ENCODE measurements around the gene BIRC3.

The BIRC3 gene

DNA sequence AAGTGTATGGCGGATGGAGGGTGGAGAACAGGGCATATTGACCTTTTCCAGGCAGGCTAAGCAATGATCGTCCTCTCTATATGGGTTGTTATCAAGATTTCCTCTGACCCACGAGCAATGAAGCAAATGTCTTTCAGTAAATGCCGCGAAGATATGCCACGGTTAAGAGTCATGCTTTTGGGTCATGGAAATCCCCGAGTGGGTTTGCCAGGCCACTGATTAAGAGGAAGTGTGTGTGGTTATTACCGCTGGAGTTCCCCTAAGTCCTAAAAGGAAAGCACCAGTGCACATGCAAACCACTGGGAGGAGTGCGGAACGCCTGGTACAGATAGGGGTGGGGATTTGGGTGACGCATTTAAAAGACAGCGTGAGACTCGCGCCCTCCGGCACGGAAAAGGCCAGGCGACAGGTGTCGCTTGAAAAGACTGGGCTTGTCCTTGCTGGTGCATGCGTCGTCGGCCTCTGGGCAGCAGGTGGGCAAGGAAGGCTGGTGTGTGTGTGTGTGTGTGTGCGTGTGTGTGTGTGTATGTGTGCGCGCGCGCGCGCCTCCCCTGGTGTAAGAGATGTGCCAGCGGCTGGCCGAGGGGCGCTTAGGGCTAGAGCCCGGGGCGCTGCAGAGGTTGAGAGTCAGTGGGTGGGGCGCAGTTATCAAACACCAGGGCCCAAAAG, at the start of gene BIRC3:
Gene BIRC3, plus strand, starts transcription at position 386 of the 669 bp plus-strand sequence. CDS start 7,026 bp downstream, outside the sequence.
- DNase-seq = peak; percentile 98

DNA sequence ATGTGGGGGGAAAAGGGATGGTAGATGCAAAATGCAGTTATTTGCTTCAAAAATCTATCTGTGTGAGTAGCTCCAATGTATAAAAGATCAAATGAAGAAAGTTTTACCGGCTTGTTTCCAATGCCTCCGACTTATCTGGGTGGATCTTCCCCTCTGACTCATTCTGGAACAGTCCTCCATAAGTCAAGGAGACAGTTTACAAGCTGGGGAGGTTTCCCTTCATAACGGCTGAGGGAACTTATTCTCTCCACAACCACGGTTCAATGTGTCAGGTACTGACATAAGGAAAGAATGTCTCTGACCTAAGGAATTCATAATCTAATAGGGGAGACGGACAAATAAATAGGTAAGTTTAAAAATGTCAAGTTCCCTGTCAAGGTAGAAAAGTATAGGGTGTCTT, 49.7 kb upstream of the BIRC3 start:
- no peak for DNase-seq

DNA sequence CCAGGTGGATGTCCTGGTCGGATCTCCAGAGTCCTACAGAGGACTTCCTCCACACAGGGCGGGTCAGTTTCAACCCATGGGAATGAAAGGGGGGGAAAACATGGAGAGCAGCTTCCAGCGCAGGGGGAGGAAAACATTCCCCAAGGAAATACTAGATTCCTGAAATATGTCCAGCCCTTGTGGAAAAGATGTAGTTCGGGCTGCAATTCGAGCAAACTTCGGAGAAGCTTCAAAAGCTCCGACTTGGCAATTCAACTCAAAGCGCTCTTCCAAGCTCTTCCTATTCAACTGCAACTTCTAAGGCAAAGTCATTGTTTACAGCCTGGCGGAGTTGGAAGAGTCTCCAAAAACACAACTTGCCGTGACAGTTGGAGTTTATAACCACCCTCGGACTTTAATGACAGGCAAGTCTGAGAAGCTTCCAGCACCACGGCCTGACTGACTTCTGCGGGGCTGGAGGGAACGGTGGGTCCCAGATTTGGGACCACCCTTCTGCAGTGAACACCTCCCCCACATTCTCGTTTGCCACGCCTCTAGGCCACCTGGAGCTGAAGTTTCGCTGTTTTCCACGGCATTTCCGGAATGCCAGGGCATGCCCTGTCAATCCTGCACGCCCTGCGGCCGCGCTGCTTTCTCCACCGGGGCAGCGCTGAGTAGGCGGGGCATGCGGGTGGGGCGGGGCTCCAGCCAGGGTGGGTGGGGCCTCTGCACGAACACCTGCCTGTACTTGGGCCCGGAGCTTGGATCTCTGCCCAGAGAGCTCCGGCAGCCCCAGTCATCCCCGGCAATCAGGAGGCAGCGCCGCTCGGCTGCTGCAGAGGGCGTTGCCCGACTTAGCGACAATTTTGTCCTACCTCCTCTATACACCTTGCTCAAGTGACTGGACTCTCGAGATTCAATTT, 49.0 kb upstream of the BIRC3 start:
- DNase-seq = peak; percentile 71

DNA sequence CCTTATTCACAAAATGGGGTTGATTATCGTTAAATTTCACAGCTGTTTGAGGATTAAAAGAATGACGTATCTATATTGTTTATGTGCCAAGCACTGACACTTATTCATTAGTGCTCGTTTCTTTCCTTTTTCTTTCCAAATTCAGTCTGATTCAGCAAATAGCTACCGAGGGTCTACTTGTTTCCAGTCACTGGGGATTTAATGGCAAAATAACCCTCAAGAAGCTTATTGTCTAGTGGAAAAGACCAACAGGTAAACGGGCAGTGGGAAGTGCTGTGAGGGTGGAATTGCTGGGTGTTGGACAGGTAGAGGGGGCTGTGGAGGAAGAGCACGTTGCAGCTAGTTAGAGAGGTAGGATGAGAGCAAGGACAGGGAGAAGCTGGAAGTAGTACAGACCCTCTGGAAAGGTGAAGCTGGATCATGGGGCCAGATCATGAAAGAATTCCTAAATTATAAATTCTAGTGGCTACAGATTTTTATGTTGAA, 48.3 kb upstream of the BIRC3 start:
- no peak for DNase-seq

DNA sequence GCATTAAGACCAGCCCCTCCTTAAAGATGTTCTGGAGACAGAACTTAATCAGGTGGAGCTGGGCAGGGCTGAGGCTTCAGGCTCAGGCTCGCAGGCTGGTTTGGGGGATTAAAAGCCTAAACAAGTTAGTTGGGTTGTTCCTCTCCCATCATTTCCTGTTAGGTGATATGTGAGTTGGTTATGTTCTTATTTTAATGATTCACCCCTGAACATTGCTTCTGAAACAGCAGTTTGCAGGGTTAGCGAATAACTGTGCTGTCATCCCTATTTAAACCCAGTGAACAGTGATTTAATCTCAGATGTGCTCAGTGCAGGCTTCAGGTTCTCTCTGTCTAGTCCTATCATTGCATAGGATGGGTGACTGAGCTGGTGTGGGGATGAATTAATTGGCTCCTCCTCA, 47.4 kb upstream of the BIRC3 start:
- DNase-seq = peak; percentile 3

DNA sequence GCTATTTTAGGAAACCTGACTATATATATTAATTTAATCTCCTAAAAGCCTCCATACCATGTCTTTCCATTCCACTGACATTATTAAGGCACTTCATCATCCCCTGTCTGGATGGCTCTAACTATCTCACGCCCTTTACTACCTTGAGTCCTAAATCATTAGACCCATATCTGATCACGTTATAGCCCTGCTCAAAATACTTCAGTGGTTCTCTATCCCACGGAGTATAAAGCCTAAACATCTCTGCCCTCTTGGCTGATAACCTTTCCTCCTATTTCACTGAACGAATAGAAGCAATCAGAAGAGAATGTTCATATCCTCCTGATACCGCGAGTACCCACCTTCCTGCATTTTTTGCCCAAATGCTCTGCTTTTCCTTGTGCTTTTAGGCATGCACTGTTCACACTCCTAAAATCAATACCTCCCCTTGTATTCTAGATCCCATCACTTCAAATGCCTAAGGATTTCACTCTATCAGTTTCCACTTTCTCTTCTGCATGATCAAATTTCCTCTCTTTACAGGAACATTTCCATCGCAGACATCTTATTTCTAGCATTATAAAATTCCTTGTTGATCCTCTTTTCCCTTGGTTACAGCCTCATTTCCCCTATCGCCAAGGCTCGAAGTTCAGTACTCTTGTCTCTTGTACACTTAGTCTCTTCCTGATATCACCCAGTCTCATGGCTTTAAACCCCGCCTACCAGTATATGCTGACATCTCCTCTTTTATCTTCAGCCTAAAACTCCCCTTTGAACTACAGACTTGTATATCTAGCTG, 45.0 kb upstream of the BIRC3 start:
- DNase-seq = no peak

DNA sequence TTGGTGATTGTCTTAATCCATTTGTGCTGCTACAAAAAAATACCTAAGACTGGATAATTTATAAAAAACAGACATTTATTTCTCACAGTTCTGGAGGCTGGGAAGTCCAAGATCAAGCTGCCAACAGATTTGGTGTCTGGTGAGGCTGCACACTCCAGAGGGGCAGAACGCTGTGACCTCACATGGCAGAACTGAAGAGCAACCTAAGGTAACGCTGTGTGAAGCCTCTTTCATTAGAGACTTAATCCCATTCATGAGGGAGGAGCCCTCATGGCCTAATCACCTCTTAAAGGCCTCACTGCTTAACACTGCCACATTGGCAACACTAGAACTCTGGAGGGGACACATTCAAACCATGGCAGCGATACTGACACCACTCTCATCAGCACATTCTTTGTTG, 42.7 kb upstream of the BIRC3 start:
- DNase-seq = no peak

DNA sequence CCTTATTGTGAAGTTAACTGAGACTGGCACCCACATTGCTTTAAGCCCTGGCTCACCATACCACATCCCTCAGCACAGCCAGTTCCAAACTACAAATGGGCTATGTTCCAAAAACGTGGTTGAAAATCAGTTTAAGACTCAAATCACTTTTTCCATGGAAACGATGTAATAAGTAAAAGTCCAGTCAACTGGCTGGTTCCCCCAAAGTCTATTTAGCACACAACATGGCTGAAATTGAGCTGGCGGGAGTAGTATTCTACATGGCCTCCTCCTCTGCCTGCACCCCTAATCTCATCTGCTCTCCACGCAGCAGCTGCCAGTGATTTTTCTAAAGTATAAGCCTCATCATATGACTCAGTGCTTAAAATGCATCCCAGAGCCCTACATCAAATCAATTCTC, 40.9 kb upstream of the BIRC3 start:
- no peak for DNase-seq

DNA sequence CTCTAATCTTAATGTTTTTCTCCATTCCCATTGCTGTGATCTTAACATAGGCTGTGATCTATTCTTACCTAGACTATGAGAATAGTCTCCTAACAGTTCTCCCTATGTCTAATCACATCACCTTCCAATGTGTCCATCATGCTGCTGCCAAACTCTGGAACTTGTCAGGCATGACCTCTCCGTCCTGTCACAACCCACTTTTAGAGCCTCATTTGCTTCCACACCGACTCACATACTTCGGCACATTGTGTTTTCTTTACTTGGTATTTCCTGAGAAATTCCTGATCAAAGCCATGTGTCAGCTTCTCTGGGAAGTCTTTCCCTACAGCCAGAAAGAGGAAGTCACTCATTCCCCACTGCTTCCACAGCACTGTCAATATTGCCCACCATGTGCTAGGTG, 40.5 kb upstream of the BIRC3 start:
- DNase-seq = no peak

DNA sequence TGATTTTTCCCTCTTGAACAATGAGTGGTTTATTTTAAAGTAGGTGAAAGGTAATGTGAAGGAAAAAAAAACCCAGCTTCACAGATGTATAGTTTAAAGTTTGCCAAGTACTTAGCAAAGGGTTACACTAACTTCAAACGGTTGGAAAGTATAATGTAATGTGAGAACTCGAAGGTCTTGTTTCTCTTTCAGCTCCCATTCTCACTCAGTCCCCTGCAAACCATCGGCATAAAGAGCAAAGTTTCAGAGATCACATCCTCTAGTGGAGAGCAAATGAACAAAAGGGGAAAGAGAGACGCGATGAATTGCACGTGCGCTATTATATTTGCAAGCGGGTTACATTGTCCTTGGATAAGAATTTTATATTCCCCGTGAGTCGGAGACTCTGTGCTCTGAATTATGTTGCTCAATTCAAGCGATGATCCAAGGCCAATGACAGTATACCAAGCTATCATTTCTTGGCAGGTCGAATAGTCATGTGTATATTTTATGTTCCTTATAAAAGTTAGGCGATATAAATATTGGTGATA, 37.6 kb upstream of the BIRC3 start:
- peak; percentile 37 for DNase-seq

DNA sequence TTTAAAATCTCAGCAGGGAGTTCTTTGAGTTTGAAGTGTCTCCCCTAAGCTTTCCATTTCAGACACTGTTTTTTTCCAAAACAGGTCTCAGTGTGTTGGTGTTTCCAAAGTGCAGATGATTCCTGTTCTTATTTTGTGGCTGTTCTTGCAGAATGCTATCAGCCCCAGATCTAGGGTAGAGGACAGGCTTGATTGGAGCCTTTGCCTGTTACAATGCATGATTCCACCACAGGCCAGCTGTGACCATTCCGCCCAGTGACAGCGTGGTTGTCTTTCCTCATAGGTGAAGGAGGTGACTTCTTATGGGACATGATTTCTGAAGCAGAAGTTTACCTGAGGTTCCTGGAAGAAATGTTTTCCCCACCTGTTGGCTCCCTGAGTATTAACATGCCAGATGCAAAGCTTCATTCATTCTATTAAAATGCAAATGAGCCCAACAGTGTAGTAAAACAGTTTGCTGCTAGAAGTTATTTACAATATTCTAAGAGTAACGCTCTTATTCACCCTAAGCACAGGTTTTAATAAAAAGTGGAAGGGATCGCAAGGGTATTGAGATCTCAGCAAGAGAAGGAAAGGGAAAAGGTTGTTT, 36.9 kb upstream of the BIRC3 start:
- DNase-seq = no peak

DNA sequence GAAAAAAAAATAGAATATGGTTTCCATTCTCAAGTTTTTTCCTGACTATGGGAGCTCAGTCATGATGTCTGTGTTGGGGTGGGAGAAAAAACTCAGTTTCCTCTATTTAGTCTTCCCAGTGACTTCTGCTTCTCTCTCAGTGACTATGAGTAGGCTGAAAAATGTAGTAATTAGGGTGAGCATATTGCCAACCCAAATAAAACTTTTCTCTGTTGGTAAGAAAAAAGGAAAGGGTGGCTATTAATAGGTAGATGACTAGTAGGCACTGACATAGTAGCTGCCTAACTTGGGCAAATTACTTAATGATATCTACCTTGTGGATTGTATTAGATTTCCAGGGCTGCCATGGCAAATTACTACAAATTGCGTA, 34.2 kb upstream of the BIRC3 start:
- no peak for DNase-seq

DNA sequence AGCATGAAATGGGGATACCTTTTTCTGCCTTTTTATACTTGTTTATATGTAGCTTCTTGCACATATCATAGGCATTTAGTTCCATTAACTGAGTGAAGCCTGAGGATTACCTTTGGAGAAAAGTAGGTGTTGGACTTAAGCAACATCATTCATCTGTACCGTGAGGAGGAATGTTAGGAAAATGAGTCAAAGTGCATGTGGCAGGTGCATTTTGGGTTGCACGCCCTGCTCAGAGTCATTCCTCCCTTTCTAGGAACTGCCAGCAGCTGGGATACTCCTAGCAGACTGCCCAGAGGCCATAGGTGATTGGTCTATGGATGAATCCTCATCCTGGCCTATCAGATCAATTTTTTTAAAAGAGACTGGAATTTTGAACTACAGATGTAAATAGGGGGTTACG, 33.3 kb upstream of the BIRC3 start:
- DNase-seq = no peak

DNA sequence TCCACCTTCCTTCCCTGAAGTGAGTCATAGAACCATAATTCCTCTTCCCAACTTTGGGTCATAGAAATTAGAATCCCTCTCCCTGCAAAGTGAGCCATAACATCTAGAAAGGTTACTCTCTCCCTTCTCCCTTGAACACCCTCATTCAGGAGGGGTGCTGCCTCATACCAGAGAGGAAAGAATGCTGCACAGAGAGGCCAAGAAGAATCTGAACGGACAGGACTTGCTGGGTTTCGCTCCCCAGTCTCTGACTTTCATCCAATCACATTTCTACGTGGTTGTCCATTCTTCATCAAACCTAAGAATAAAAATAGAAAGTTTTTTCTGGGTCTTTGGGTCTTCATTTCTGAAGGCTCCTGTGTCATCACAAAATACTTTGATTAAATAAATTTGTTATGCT, 31.0 kb upstream of the BIRC3 start:
- no peak for DNase-seq

DNA sequence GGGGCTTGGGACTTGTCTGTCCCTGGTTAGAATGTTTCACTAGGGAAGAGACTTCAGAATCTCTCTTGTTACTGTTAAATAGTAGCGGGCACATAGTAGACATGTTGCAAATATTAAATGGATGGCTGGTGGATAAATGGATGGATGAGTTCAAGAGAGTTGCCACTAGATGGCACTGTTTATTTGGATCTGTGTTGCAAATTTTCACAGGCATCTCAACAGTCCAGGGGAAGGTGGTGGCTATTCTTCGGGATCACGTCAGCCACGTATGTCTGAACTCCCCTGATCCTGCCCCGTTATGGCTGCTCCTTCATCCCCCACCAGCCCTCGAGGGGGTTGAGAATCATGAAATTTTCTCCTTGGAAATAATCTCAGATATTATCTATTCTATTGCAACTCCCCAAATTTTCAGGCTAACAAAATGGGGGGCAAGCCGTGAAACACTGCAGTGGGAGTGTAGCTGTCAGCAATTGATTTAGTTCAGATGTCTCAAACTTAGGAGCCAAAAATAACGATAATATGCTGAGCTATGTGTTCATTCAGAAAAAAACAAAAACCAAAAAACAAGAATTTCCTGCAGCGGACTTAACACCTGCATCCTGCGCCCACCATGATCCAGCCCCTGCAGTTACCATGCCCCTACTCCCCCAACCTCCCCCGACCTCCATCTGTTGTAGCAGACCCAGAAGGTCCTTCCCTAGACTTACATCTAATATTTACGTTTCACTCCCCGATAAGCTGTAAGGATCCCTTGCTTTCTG, 29.1 kb upstream of the BIRC3 start:
- peak; percentile 79 for DNase-seq

DNA sequence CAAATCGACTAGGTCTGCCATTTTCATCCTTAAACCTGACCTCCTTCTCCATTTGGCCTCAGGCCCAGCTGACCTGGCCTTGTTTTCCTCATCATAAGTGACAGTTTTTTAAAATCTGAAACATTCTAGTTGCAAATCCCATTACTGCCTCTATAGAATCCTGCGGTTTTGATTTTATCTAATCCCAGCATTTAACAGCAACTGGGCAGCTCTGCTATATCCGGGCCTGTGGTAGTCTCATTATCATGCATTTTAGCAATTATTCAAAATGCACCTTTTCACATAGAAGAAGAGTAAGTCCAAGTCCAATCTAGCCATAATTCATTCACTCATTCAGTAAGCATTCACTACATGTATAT, 28.6 kb upstream of the BIRC3 start:
- DNase-seq = no peak

DNA sequence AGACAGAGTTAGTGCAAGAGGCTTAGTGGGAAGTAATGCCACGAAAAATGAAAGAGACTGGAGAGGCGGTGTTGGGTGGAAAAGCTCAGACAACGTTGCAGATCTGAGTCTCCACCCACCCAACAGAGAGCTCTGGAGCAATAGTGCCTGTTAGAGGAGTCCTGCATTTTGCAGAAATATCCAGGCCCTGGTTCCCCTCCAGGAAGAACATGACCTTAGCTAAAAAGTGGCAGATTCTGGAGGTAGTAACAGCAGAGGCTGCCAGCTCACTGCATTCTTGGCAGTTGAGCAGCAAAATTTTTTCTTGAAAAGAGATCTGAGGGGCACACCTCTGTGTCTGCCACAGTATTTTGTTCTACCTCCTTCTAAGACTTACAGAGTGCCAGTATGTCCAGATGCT, 27.7 kb upstream of the BIRC3 start:
- no peak for DNase-seq

DNA sequence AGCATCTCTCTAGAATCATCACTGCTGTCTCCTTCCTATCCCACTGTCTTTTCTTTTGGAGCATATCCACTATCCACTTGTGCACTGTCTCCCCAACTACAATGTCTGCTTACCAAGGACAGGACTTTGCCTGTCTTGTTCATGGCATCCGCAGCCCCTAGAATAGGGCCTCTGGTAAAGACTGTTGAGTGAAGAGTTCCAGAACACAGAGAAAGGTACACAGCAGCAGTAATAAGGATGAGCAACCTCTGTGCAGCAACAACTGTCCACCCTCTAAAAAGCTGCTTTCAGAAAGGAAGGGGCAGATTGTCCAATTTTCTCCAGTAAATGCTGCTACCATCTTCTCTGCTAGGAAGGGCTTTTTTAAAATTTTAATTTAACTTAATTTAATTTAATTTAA, 25.5 kb upstream of the BIRC3 start:
- no peak for DNase-seq

DNA sequence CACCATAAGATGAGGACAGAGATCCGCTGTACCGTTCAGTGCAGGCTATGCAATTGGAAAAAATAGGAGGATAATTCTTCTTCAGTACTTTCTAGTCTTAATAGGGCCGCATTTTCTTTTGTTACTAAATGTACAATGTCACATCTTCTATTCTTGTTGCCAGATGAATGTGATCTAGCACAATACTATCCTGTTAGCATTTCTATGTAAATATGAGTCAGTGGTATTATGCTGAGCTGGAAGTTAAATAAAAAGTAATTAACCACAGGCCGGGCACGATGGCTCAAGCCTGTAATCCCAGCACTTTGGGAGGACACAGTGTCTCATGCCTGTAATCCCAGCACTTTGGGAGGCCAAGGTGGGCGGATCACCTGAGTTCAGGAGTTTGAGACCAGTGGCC, 24.4 kb upstream of the BIRC3 start:
- no peak for DNase-seq

DNA sequence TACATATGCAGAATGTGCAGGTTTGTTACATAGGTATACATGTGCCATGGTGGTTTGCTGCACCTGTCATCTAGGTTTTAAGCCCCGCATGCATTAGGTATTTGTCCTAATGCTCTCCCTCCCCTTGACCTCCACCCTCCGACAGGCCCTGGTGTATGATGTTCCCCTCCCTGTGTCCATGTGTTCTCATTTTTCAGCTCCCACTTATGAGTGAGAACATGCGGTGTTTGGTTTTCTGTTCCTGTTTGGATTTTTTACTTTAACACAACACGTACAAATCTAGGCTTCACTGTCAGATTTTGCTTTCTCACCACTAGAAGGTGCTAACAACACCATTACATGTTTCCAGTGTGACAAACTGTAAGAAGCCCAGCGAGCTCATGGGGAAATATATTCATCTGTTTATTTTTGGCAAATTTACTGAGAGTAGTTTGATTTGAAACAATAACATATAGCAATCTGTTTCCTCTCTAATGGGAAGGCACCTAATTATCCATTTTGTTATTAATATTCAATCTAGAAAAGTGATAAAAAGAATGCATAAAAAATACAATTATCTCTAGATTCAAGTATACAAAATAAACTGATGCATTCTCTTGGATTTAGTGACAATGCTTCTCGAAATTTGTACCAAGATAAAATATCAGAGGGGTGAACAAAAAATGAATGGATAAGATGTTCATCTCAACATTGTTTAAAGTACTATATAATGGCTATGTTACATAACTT, 23.2 kb upstream of the BIRC3 start:
- peak; percentile 73 for DNase-seq

DNA sequence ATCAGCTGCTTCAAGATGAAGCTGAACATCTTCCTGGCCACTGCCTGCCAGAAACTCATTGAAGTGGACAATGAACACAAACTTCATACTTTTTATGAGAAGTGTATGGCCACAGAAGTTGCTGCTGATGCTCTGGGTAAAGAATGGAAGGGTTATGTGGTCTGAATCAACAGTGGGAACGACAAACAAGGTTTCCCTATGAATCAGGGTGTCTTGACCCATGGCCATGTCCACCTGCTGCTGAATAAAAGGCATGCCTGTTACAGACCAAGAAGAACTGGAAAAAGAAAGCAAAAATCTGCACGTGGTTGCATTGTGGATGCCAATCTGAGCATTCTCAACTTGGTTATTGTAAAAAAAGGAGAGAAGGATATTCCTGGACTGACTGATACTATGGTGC, 22.2 kb upstream of the BIRC3 start:
- DNase-seq = no peak

Data from activated CD4-positive, alpha-beta T cell treated with anti-CD3 and anti-CD28 coated beads, Interleukin-2, amount 50 U/mL, for 16 hours (primary cell).